Smooth muscle cell (in vitro differentiated cells): ENCODE data around the gene DLG1. TPM values are rescaled to one million over a fixed set of nuclear protein-coding genes. Genes with fewer than 3 reads are reported as not detected.

ENCODE experiments used
- DNase-seq: peaks from one replicate; lab custom pipeline; 2025; ENCODE audit not compliant: unreplicated experiment; lab: John Stamatoyannopoulos, UW
- H2AFZ ChIP-seq: fragments of 200-600 bp; sonication (generic); 2 replicates; pipeline ENCODE4 v1.6.0; 2016; ENCODE audit warnings: antibody characterized with exemption, low read depth, mild to moderate bottlenecking
- H3F3A ChIP-seq: fragments of 200-600 bp; sonication (generic); 2 replicates; pipeline ENCODE4 v1.6.0; 2017; ENCODE audit warnings: antibody characterized with exemption, low read depth
- H3K27ac ChIP-seq: fragments of 200-600 bp; sonication (generic); 2 replicates; pipeline ENCODE4 v1.5.1; 2016; ENCODE audit warnings: low read depth, mild to moderate bottlenecking
- H3K27me3 ChIP-seq: fragments of 200-600 bp; sonication (generic); 2 replicates; pipeline ENCODE4 v1.6.1; 2016; ENCODE audit warnings: low read depth, mild to moderate bottlenecking
- H3K36me3 ChIP-seq: fragments of 200-600 bp; sonication (generic); 2 replicates; pipeline ENCODE4 v1.5.1; 2016; ENCODE audit warnings: low read depth
- H3K4me1 ChIP-seq: fragments of 200-600 bp; sonication (generic); 2 replicates; pipeline ENCODE4 v1.5.1; 2016; ENCODE audit warnings: low read depth
- H3K4me2 ChIP-seq: fragments of 200-600 bp; sonication (generic); 2 replicates; pipeline ENCODE4 v1.6.0; 2016; ENCODE audit warnings: mild to moderate bottlenecking
- H3K4me3 ChIP-seq: fragments of 200-600 bp; sonication (generic); 2 replicates; pipeline ENCODE4 v1.5.1; 2016; ENCODE audit warnings: mild to moderate bottlenecking
- H3K79me2 ChIP-seq: fragments of 200-600 bp; sonication (generic); 2 replicates; pipeline ENCODE4 v1.6.0; 2016; ENCODE audit warnings: low read depth, mild to moderate bottlenecking
- H3K9ac ChIP-seq: fragments of 200-600 bp; sonication (generic); 2 replicates; pipeline ENCODE4 v1.6.0; 2016; ENCODE audit warnings: low read depth
- H3K9me3 ChIP-seq: fragments of 200-600 bp; sonication (generic); replicated peaks from 2 replicates; pipeline ENCODE4 v1.5.1; 2016; ENCODE audit warnings: low read depth
- H4K20me1 ChIP-seq: fragments of 200-600 bp; sonication (generic); 2 replicates; pipeline ENCODE4 v1.6.0; 2016; ENCODE audit warnings: low read depth
- WGBS: methylation state at CpG from one replicate; pipeline ENCODE4 v1.1.7; 2016; ENCODE audit warnings: low lambda C conversion rate; 5-methylcytosine and 5-hydroxymethylcytosine counted together
- polyA plus RNA-seq: library from polyadenylated mRNA; unstranded; fragments of >200 nt; fragmentation: Nextera tagmentation; extraction: Ambion mirVana; gene quantifications from 2 replicates; pipeline ENCODE4 v1.2.1, GENCODE V29; 2016
- total RNA-seq: library from RNA; depleted of rRNA; stranded (reverse); fragments of >200 nt; gene quantifications from 2 replicates; pipeline ENCODE4 v1.2.3, GENCODE V29; 2014
- TF ChIP-seq, protein P1 (sequence below): fragments of 200-600 bp; sonication (generic); IDR thresholded peaks from 2 replicates; pipeline ENCODE4 v1.5.1; 2017; ENCODE audit warnings: borderline replicate concordance, mild to moderate bottlenecking, antibody characterized with exemption; ENCODE audit not compliant: insufficient read depth, poor library complexity, severe bottlenecking

The DLG1 gene
- total and polyA plus RNA-seq, 2 experiments from 2014 or later, result 23.5 to 69.0 TPM

DNA sequence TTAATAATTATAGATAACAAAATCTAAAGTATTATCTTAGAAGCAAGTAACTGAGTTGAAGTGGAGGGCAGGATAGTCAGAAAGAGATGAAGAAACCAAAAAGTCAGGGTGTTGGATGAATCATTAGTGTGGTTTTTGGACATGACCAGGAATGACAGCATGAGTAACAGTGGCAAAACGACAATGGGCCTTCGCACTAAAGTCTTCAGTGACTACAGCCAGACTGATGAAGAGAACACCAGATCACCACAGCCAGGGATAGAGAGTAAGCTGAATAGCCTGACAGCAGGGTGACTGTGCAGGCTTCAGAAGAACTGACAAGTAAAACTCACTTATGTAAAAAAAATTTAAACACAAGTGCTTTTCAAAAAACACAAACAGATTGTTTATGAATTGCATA is 172.8 kb downstream of the DLG1 start:
- no peaks in the 10 kb centered on the region for H3K9me3 ChIP-seq
- no peak overlapping the region for H3K9ac ChIP-seq
- H3K27me3 ChIP-seq, result no peaks in the 10 kb centered on the region
- TF ChIP-seq, protein P1, sequence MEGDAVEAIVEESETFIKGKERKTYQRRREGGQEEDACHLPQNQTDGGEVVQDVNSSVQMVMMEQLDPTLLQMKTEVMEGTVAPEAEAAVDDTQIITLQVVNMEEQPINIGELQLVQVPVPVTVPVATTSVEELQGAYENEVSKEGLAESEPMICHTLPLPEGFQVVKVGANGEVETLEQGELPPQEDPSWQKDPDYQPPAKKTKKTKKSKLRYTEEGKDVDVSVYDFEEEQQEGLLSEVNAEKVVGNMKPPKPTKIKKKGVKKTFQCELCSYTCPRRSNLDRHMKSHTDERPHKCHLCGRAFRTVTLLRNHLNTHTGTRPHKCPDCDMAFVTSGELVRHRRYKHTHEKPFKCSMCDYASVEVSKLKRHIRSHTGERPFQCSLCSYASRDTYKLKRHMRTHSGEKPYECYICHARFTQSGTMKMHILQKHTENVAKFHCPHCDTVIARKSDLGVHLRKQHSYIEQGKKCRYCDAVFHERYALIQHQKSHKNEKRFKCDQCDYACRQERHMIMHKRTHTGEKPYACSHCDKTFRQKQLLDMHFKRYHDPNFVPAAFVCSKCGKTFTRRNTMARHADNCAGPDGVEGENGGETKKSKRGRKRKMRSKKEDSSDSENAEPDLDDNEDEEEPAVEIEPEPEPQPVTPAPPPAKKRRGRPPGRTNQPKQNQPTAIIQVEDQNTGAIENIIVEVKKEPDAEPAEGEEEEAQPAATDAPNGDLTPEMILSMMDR, result no peak
- H3F3A ChIP-seq, result no peaks in the 10 kb centered on the region
- peaks cover 4% of the 10 kb centered on the region for H3K79me2 ChIP-seq
- H3K36me3 ChIP-seq, result peaks cover 18% of the 10 kb centered on the region
- 39% methylated on average over 2 of the region's 2 CpGs for WGBS
- H3K4me3 ChIP-seq, result no peak overlapping the region
- H3K4me1 ChIP-seq, result no peaks in the 10 kb centered on the region
- no peak overlapping the region for H3K4me2 ChIP-seq
- no peak overlapping the region for H3K27ac ChIP-seq
- peaks cover 35% of the 10 kb centered on the region for H4K20me1 ChIP-seq
- DNase-seq, result no peak
- no peak overlapping the region for H2AFZ ChIP-seq

DNA sequence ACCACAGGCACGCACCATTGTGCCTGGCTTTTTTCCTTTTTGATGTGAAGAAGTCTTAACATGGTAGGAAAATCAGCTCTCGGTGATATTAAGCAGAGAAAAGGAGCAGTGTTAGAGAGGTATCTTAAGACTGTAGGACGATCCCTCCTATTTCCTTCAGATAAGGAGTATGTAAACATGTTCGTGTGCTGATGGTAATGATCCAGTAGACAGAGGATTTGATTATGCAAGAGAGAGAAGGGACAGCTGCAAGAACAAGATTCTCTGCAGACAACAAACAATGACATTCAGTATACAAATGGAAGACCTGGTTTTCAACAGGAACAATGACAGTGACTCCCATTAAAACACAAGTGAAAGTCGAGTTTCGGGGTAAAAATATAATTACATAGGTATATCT is 173.7 kb downstream of the DLG1 start:
- Histone ChIP-seq H4K20me1 (peaks cover 35% of the 10 kb centered on the region), H3K79me2 (peaks cover 4% of the 10 kb centered on the region), H3F3A (no peaks in the 10 kb centered on the region), H3K4me3 (no peak overlapping the region), H3K36me3 (peaks cover 10% of the 10 kb centered on the region), H3K27me3 (no peaks in the 10 kb centered on the region), H3K9ac (no peak overlapping the region), H3K27ac (no peak overlapping the region), H2AFZ (no peak overlapping the region), H3K4me2 (no peak overlapping the region), H3K4me1 (no peaks in the 10 kb centered on the region), H3K9me3 (no peaks in the 10 kb centered on the region)
- TF ChIP-seq, protein P1, result no peak
- no peak for DNase-seq
- WGBS, result 67% methylated on average over 6 of the region's 6 CpGs

DNA sequence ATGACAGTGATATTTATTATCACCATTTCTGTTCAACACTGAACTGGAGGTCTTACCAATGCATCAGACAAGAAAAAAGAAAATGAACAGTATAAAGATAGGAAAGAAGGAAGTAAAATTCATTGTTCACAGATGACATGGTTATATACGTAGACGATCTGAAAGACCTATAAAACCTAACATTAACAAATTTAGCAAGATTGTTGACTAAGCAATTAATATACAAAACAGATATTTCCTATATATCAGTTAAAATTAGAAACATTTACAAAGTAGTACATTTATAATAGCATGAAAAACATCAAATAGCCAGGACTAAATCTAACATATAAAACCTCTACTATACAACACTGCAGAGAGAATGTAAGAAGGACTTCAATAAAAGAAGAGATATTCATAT is 176.0 kb downstream of the DLG1 start:
- Histone ChIP-seq H3K4me1 (no peaks in the 10 kb centered on the region), H2AFZ (no peak overlapping the region), H3F3A (no peaks in the 10 kb centered on the region), H3K27ac (no peak overlapping the region), H3K36me3 (no peaks in the 10 kb centered on the region), H4K20me1 (peaks cover 28% of the 10 kb centered on the region), H3K4me2 (no peak overlapping the region), H3K9me3 (no peaks in the 10 kb centered on the region), H3K4me3 (no peak overlapping the region), H3K9ac (no peak overlapping the region), H3K27me3 (no peaks in the 10 kb centered on the region), H3K79me2 (peaks cover 4% of the 10 kb centered on the region)
- DNase-seq, result no peak
- whole genome bisulfite sequencing, result 50% methylated on average over 2 of the region's 2 CpGs
- TF ChIP-seq, protein P1, result no peak

DNA sequence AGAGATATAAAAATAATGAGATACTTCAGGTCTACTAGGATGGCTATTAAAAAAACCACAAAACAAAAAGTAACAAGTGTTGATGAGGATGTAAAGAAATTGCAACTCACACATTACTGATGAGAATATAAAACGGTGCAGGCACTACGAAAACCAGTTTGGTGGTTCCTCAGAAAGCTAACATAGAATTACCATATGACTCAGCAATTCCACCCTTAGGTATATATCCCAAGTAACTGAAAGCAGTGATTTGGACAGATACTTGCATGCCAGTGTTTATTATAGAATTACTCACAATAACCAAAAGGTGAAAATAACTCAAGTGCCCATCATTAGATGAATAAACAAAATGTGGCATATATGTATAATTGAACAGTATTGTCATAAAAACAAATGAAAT is 181.3 kb downstream of the DLG1 start:
- Histone ChIP-seq H3K36me3 (peaks cover 7% of the 10 kb centered on the region), H3K27ac (peak overlapping the region; percentile 25), H3K9ac (no peak overlapping the region), H4K20me1 (peaks cover 2% of the 10 kb centered on the region), H3K79me2 (peaks cover 8% of the 10 kb centered on the region), H3K4me2 (no peak overlapping the region), H3K4me3 (no peak overlapping the region), H3F3A (no peaks in the 10 kb centered on the region), H3K27me3 (no peaks in the 10 kb centered on the region), H3K9me3 (no peaks in the 10 kb centered on the region), H2AFZ (no peak overlapping the region), H3K4me1 (no peaks in the 10 kb centered on the region)
- DNase-seq, result no peak
- 67% methylated on average over 2 of the region's 2 CpGs for WGBS
- TF ChIP-seq, protein P1, result no peak
